Measurements from ENCODE around the gene ATP9A.

- TF ChIP-seq ZBTB11 (tag by site-specific recombination; conservative IDR thresholded peaks at IDR 0.05; ENCODE audit: low read depth) (no peak), HOXA7 (CRISPR knock-in tag; IDR thresholded peaks at IDR 0.05; ENCODE audit: borderline replicate concordance) (no peak), ZNF423 (tag by site-specific recombination; IDR thresholded peaks at IDR 0.05) (no peak), ZBTB8A (tag by site-specific recombination; IDR thresholded peaks at IDR 0.05) (no peak), PATZ1 (tag by site-specific recombination; IDR thresholded peaks at IDR 0.05) (no peak), CTCF (tag by site-specific recombination; IDR thresholded peaks at IDR 0.05) (no peak)
Observed at GRCh38 chr20:51812861-51813260, 44.7 kb upstream of the ATP9A start.

Data from HEK293 (cell line).